ENCODE data around the gene NCAPH2.

NCAPH2 gene

DNA sequence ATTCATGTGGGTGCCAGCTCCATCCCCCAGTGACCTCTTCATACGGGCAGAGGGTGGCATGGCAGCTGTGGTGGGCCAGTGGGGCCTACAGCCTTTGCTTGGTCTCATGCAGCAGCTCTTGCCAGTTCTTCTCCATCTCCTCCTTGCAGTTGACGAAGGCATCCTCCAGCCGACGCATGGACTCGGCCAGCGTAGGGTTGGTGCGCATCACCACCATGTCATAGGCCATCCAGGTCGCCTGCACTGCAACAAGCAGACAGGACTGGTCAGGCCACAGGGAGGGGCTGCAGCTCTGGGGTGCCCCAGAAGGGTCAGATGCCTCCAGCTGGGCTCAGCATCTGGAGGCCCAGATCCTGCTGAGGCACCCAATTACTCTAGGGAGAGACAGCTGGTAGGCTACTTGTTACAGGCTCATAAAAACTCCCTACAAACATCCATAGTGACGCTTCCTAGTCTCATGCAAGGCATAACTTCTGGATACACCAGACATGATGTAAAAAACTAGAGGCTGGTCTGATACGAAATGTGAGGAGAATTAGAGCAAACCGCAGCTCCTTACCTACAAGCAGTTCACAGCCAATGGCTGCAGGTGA, 43.2 kb downstream of the NCAPH2 start:
- ChIA-PET POLR2A (interaction anchor here (1.6 kb wide), 1 partner anchor 25 kb away, joined by 9 read pairs; the partner anchor contains the start of gene SCO2), CTCF (interaction anchor here (1.5 kb wide), 1 partner anchor 12 kb away, joined by 12 read pairs; the partner anchor contains the start of gene SYCE3)
- DNase-seq (ENCODE audit: extremely low spot score), result no peak
- no peak for TF ChIP-seq TARDBP (IDR thresholded peaks at IDR 0.05)
- TF ChIP-seq CTBP1 (IDR thresholded peaks at IDR 0.05; ENCODE audit: borderline replicate concordance), result no peak

DNA sequence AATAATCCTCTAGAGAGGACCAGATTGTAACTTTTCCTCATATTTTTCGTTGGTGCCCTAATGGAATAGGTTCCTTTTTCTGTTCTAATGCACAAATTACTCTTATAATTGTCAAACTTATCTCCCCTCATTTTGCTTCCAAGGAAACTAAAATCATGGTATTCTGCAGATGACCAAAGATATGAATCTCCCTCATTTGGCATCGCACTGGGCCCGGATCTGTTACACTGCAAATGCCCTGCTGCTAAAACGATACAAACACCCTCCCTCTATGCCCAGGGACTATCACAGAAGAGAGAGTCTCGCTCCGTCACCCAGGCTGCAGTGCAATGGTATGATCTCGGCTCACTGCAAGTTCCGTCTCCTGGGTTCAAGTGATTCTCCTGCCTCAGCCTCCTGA, 45.3 kb downstream of the NCAPH2 start:
- DNase-seq (ENCODE audit: extremely low spot score), result no peak
- CTCF ChIA-PET, result no interaction called here
- TF ChIP-seq NFRKB (IDR thresholded peaks at IDR 0.05), result no peak
- no peak for TF ChIP-seq ZNF384 (IDR thresholded peaks at IDR 0.05)
- TF ChIP-seq FOXK2 (IDR thresholded peaks at IDR 0.05), result no peak
- TF ChIP-seq CTBP1 (IDR thresholded peaks at IDR 0.05; ENCODE audit: borderline replicate concordance), result no peak
- TF ChIP-seq L3MBTL2 (conservative IDR thresholded peaks at IDR 0.05), result no peak
- TF ChIP-seq SP1 (IDR thresholded peaks at IDR 0.05), result no peak
- no peak for TF ChIP-seq ELF4 (IDR thresholded peaks at IDR 0.05)
- no peak for TF ChIP-seq FOXA1 (IDR thresholded peaks at IDR 0.05)
- TF ChIP-seq SUZ12 (IDR thresholded peaks at IDR 0.05), result no peak
- no peak for TF ChIP-seq LEF1 (IDR thresholded peaks at IDR 0.05; ENCODE audit: borderline replicate concordance)
- TF ChIP-seq HDGF (IDR thresholded peaks at IDR 0.05; ENCODE audit: borderline replicate concordance), result no peak
- TF ChIP-seq TARDBP (IDR thresholded peaks at IDR 0.05), result no peak
- no peak for TF ChIP-seq FOXM1 (IDR thresholded peaks at IDR 0.05; ENCODE audit: borderline replicate concordance)
- no peak for TF ChIP-seq BHLHE40 (IDR thresholded peaks at IDR 0.05; ENCODE audit: borderline replicate concordance)
- TF ChIP-seq ARNT (IDR thresholded peaks at IDR 0.05), result no peak
- TF ChIP-seq, protein P1, sequence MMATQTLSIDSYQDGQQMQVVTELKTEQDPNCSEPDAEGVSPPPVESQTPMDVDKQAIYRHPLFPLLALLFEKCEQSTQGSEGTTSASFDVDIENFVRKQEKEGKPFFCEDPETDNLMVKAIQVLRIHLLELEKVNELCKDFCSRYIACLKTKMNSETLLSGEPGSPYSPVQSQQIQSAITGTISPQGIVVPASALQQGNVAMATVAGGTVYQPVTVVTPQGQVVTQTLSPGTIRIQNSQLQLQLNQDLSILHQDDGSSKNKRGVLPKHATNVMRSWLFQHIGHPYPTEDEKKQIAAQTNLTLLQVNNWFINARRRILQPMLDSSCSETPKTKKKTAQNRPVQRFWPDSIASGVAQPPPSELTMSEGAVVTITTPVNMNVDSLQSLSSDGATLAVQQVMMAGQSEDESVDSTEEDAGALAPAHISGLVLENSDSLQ (IDR thresholded peaks at IDR 0.05), result no peak
- POLR2A ChIA-PET, result no interaction called here

DNA sequence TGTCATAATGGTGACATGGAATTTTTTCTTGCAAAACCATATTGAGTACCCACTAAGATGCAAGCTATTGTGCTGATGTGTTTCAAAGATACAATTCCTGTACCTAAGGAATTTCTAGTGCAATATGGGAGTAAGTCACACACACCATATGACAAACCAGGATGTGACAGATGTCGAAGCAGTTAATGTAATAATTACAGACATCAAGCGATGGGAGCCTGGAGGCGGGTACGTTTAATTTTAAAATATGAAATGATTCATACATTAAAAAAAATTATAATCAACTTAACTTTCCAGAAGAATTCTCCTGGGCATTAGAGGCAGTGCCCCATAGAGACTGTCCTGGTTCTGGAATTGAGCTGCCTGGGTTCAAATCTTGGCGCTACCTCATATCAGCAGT, 48.7 kb downstream of the NCAPH2 start:
- ChIA-PET POLR2A (interaction anchor here (1.0 to 3.0 kb wide), 2 partner anchors 9 to 31 kb away, joined by 3 to 14 read pairs; partner anchors contain the start of gene SCO2), CTCF (interaction anchor here (1.0 kb wide), 1 partner anchor 11 kb away, joined by 4 read pairs; the partner anchor contains the start of gene KLHDC7B)
- DNase-seq (ENCODE audit: extremely low spot score), result no peak
- TF ChIP-seq ARNT (IDR thresholded peaks at IDR 0.05) (no peak), FOXK2 (IDR thresholded peaks at IDR 0.05) (no peak), LEF1 (IDR thresholded peaks at IDR 0.05; ENCODE audit: borderline replicate concordance) (no peak)

DNA sequence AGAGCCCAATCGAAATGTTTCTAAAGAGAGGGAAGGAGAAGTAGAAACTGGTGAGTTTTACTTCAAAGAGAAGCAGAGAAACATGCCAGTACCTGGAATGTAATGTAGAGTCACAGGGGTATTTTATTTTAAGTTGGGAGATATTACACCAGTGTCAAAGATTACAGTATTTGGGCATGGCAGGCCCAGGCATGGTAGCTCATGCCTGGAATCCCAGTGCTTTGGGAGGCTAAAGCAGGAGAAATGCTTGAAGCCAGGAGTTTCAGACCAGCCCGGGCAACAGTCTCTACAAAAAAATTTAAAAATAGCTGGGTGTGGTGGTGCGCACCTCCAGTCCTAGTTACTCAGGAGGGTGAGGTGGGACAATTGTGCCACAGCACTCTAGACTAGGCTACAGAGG, 52.0 kb downstream of the NCAPH2 start:
- ChIA-PET POLR2A (interaction anchor here (0.9 kb wide), 1 partner anchor 35 kb away, joined by 4 read pairs; the partner anchor contains the start of gene SCO2), CTCF (interaction anchor here (0.6 to 1.0 kb wide), 2 partner anchors 34 to 201 kb away, joined by 3 to 4 read pairs; partner anchors contain the start of gene SCO2)
- DNase-seq (ENCODE audit: extremely low spot score), result no peak
- TF ChIP-seq SP1 (IDR thresholded peaks at IDR 0.05) (no peak), BHLHE40 (IDR thresholded peaks at IDR 0.05; ENCODE audit: borderline replicate concordance) (no peak), CTBP1 (IDR thresholded peaks at IDR 0.05; ENCODE audit: borderline replicate concordance) (no peak), LEF1 (IDR thresholded peaks at IDR 0.05; ENCODE audit: borderline replicate concordance) (no peak), TARDBP (IDR thresholded peaks at IDR 0.05) (no peak)
- TF ChIP-seq, protein P1 (IDR thresholded peaks at IDR 0.05), result no peak

DNA sequence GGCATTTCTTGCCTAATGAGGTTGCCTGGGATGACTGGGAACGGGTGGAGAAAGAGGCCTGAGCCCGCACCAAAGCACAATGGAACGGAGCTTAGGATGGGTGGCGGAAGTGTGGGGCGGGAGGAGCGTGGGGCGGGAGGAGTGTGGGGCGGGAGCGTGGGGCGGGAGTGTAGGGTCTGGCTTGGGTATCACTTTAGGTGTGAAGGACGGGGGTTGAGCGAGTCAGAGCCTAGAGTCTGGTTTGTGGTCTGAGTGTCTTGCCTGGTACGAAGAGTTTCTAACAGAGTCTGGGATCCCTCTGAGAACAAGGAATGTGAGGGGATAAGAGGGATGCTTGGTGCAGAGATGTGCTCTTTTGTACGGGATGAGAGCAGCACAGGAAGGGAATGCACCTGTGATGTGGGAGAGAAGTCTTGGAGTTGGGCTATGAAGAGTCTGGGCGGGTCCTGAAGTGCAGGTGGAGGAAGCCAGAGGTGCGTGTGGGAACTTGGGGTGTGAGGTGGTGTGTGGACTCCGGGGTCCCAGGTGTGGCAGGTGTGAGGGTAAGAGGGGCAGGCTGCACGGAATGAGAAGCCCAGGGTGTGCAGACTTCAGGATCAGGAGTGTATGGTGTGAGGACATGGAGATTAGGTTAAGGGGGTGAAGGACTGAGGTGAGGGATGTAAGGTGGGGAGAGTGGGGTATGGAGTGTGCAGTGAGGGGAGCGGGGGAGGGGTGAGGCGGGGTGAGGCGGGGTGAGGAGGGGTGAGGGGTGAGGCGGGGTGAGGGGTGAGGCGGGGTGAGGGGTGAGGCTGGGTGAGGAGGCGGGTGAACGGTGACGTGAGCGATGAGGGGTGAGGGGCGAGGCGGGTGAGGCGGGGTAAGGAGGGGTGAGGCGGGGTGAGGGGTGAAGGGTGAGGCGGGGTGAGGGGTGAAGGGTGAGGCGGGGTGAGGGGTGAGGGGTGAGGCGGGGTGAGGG, 53.7 kb downstream of the NCAPH2 start:
- POLR2A ChIA-PET, result no interaction called here
- TF ChIP-seq ELF4 (IDR thresholded peaks at IDR 0.05), result no peak
- no peak for TF ChIP-seq SUZ12 (IDR thresholded peaks at IDR 0.05)
- no peak for TF ChIP-seq FOXM1 (IDR thresholded peaks at IDR 0.05; ENCODE audit: borderline replicate concordance)
- TF ChIP-seq HDGF (IDR thresholded peaks at IDR 0.05; ENCODE audit: borderline replicate concordance), result no peak
- no peak for TF ChIP-seq TARDBP (IDR thresholded peaks at IDR 0.05)
- no peak for TF ChIP-seq LEF1 (IDR thresholded peaks at IDR 0.05; ENCODE audit: borderline replicate concordance)
- no peak for TF ChIP-seq CTBP1 (IDR thresholded peaks at IDR 0.05; ENCODE audit: borderline replicate concordance)
- TF ChIP-seq BHLHE40 (IDR thresholded peaks at IDR 0.05; ENCODE audit: borderline replicate concordance), result no peak
- no peak for TF ChIP-seq ZNF384 (IDR thresholded peaks at IDR 0.05)
- no peak for TF ChIP-seq L3MBTL2 (conservative IDR thresholded peaks at IDR 0.05)
- TF ChIP-seq FOXK2 (IDR thresholded peaks at IDR 0.05), result no peak
- TF ChIP-seq, protein P1 (IDR thresholded peaks at IDR 0.05), result no peak
- TF ChIP-seq FOXA1 (IDR thresholded peaks at IDR 0.05), result no peak
- TF ChIP-seq ARNT (IDR thresholded peaks at IDR 0.05), result no peak
- TF ChIP-seq SP1 (IDR thresholded peaks at IDR 0.05), result no peak
- no peak for TF ChIP-seq NFRKB (IDR thresholded peaks at IDR 0.05)
- DNase-seq (ENCODE audit: extremely low spot score), result no peak
- CTCF ChIA-PET, result no interaction called here
